Keratinocyte (primary cell): ENCODE measurements around the gene SMIM7. TPM values are rescaled to one million over a fixed set of nuclear protein-coding genes. Genes with fewer than 3 reads are reported as not detected.

Source experiments
- DNase-seq: peaks from one replicate; pipeline ENCODE4 v3.0.0-alpha.2; 2011; ENCODE audit warnings: low read depth, missing footprints, low spot score
- FAIRE-seq: peaks from 2 replicates; lab custom pipeline; 2011; peaks lifted over from hg19 to GRCh38; lab: Jason Lieb, UNC
- H2AFZ ChIP-seq: 2 replicates; pipeline ENCODE4 v1.6.0; 2012; ENCODE audit warnings: low read length, control low read depth, inconsistent platforms; ENCODE audit not compliant: control insufficient read depth
- H3K27ac ChIP-seq: 2 replicates; pipeline ENCODE4 v1.5.1; 2011; ENCODE audit warnings: low read length; ENCODE audit not compliant: control insufficient read depth, insufficient read depth
- H3K27me3 ChIP-seq: 3 replicates; pipeline ENCODE4 v1.6.0; 2011; ENCODE audit warnings: low read length; ENCODE audit not compliant: control insufficient read depth, insufficient read depth; ENCODE audit errors: extremely low read depth
- H3K36me3 ChIP-seq, 2 experiments: 2 replicates in 1 of 2; 3 replicates in 1 of 2; pipeline ENCODE4 v1.5.1; 2011; ENCODE audit warnings: low read length in 2 of 2, mild to moderate bottlenecking in 1 of 2; ENCODE audit not compliant: control insufficient read depth in 2 of 2, insufficient read depth in 2 of 2; ENCODE audit errors: extremely low read depth in 1 of 2
- H3K4me1 ChIP-seq: 3 replicates; pipeline ENCODE4 v1.5.1; 2011; ENCODE audit warnings: low read length; ENCODE audit not compliant: control insufficient read depth, insufficient read depth; ENCODE audit errors: extremely low read depth
- H3K4me2 ChIP-seq: 3 replicates; pipeline ENCODE4 v1.6.0; 2011; ENCODE audit warnings: low read depth, low read length; ENCODE audit not compliant: control insufficient read depth, insufficient read depth; ENCODE audit errors: extremely low read depth
- H3K4me3 ChIP-seq, 3 experiments: fragments of 200-600 bp in 1 of 3; sonication (generic) in 1 of 3; 2 replicates in 2 of 3; 3 replicates in 1 of 3; pipeline ENCODE4 v1.5.1; 2011 to 2016; ENCODE audit warnings: low read length in 3 of 3, mild to moderate bottlenecking in 3 of 3, control low read depth in 2 of 3, inconsistent platforms in 1 of 3, low read depth in 1 of 3, mixed read lengths in 1 of 3, mixed run types in 1 of 3, moderate library complexity in 1 of 3; ENCODE audit not compliant: control insufficient read depth in 2 of 3, insufficient read depth in 2 of 3; ENCODE audit errors: extremely low read depth in 1 of 3
- H3K79me2 ChIP-seq: 2 replicates; pipeline ENCODE4 v1.6.0; 2012; ENCODE audit warnings: low read length; ENCODE audit not compliant: control insufficient read depth, insufficient read depth
- H3K9ac ChIP-seq: 3 replicates; pipeline ENCODE4 v1.6.0; 2011; ENCODE audit warnings: low read length; ENCODE audit not compliant: control insufficient read depth, insufficient read depth; ENCODE audit errors: extremely low read depth
- H3K9me1 ChIP-seq: 3 replicates; pipeline ENCODE4 v1.6.0; 2011; ENCODE audit warnings: low read length; ENCODE audit not compliant: control insufficient read depth, insufficient read depth; ENCODE audit errors: extremely low read depth
- H3K9me3 ChIP-seq: 2 replicates; pipeline ENCODE4 v1.5.1; 2012; ENCODE audit warnings: low read depth, low read length; ENCODE audit not compliant: control insufficient read depth
- H4K20me1 ChIP-seq: 3 replicates; pipeline ENCODE4 v1.6.0; 2011; ENCODE audit warnings: low read length; ENCODE audit not compliant: control insufficient read depth, insufficient read depth; ENCODE audit errors: extremely low read depth
- CTCF ChIP-seq, 3 experiments: IDR thresholded peaks in 1 of 3; conservative IDR thresholded peaks in 1 of 3; optimal IDR thresholded peaks in 1 of 3; 2 replicates in 2 of 3; 3 replicates in 1 of 3; pipeline versions ENCODE3 to v1.5.1; 2011; ENCODE audit warnings: low read length in 3 of 3, mild to moderate bottlenecking in 3 of 3, moderate library complexity in 2 of 3, control low read depth in 1 of 3, inconsistent platforms in 1 of 3; ENCODE audit not compliant: insufficient read depth in 2 of 3; ENCODE audit errors: extremely low read depth in 1 of 3
- EZH2 ChIP-seq: IDR thresholded peaks from one replicate; pipeline ENCODE4 v1.6.1; 2012; ENCODE audit warnings: inconsistent platforms, mild to moderate bottlenecking, low read length, moderate library complexity
- dilution Hi-C: fragments of 300-500 bp; cut with MboI; formaldehyde crosslinking; loops from one replicate; pipeline ENCODE4 v1.7.0; 2020; ENCODE audit warnings: low sequenced_read_pairs; ENCODE audit not compliant: extremely low pct_ligation_motif_present
- polyA plus RNA-seq, 5 experiments: library from polyadenylated mRNA; depleted of rRNA in 3 of 5; stranded (reverse) in 3 of 5; stranded (forward) in 1 of 5; unstranded in 1 of 5; fragments of >200 nt; gene quantifications; 1 replicate in 1 of 5; 2 replicates in 3 of 5; 3 replicates in 1 of 5; pipeline versions ENCODE4 v1.2.1 to v1.2.3, GENCODE V29; 2011 to 2012; ENCODE audit warnings: missing spikeins in 2 of 5, low read depth in 1 of 5, low replicate concordance in 1 of 5

The SMIM7 gene
- polyA plus RNA-seq, 1 donor (not counting 4 experiments of a cell fraction or from before 2014, with no cell fraction given) = 79.1 TPM

GRCh38 chr19:16619457-16619856 is 40.5 kb downstream of the SMIM7 start:
- Histone ChIP-seq H3K4me1 (peaks cover 7% of the 10 kb centered on the region), H3K4me3 (no peak overlapping the region), H3K27me3 (no peaks in the 10 kb centered on the region), H2AFZ (no peak overlapping the region), H3K4me2 (no peak overlapping the region), H3K27ac (no peak overlapping the region), H3K36me3 (peaks cover 15 to 20% of the 10 kb centered on the region in 2 experiments), H3K9ac (no peak overlapping the region), H3K9me1 (peaks cover 11% of the 10 kb centered on the region), H3K9me3 (no peaks in the 10 kb centered on the region), H4K20me1 (peaks cover 66% of the 10 kb centered on the region), H3K79me2 (peaks cover 98% of the 10 kb centered on the region)
- no peak for DNase-seq
- TF ChIP-seq EZH2 = no peak
- TF ChIP-seq CTCF (optimal IDR thresholded peaks at IDR 0.05 in 1 of 3, IDR thresholded peaks at IDR 0.05 in 1 of 3, conservative IDR thresholded peaks at IDR 0.05 in 1 of 3; ENCODE audit: extremely low read depth in 1 of 3, insufficient read depth in 2 of 3, low read length in 3 of 3) = no peak
- FAIRE-seq = no peak
- dilution Hi-C loops = no loop called here

- dilution Hi-C loops = no loop called here
- Histone ChIP-seq H3K79me2 (peaks cover 98% of the 10 kb centered on the region), H3K9me1 (peaks cover 11% of the 10 kb centered on the region), H3K9me3 (no peaks in the 10 kb centered on the region), H3K4me3 (no peak overlapping the region), H3K27me3 (no peaks in the 10 kb centered on the region), H3K36me3 (peaks cover 8 to 11% of the 10 kb centered on the region in 2 experiments), H3K27ac (no peak overlapping the region), H3K4me2 (no peak overlapping the region), H3K9ac (no peak overlapping the region), H2AFZ (no peak overlapping the region), H4K20me1 (peaks cover 64% of the 10 kb centered on the region), H3K4me1 (peaks cover 7% of the 10 kb centered on the region)
- DNase-seq (no peak), FAIRE-seq (no peak)
- TF ChIP-seq CTCF (optimal IDR thresholded peaks at IDR 0.05 in 1 of 3, IDR thresholded peaks at IDR 0.05 in 1 of 3, conservative IDR thresholded peaks at IDR 0.05 in 1 of 3; ENCODE audit: extremely low read depth in 1 of 3, insufficient read depth in 2 of 3, low read length in 3 of 3) (no peak), EZH2 (no peak)
These were observed 41.7 kb downstream of the SMIM7 start for GRCh38 chr19:16618248-16618647.
